PC-9 (cell line): ENCODE results near the gene TENT5C.

ENCODE experiments used
- EZH2 ChIP-seq: fragments of 200-600 bp; sonication (generic); IDR thresholded peaks from 2 replicates; pipeline ENCODE4 v1.8.0; 2017; ENCODE audit warnings: antibody characterized with exemption, low read depth
- TF ChIP-seq, protein P1 (sequence below): fragments of 200-600 bp; sonication (generic); conservative IDR thresholded peaks from 2 replicates; pipeline ENCODE4 v1.6.1; 2017; ENCODE audit warnings: mixed run types, antibody characterized with exemption, mild to moderate bottlenecking, moderate library complexity

DNA sequence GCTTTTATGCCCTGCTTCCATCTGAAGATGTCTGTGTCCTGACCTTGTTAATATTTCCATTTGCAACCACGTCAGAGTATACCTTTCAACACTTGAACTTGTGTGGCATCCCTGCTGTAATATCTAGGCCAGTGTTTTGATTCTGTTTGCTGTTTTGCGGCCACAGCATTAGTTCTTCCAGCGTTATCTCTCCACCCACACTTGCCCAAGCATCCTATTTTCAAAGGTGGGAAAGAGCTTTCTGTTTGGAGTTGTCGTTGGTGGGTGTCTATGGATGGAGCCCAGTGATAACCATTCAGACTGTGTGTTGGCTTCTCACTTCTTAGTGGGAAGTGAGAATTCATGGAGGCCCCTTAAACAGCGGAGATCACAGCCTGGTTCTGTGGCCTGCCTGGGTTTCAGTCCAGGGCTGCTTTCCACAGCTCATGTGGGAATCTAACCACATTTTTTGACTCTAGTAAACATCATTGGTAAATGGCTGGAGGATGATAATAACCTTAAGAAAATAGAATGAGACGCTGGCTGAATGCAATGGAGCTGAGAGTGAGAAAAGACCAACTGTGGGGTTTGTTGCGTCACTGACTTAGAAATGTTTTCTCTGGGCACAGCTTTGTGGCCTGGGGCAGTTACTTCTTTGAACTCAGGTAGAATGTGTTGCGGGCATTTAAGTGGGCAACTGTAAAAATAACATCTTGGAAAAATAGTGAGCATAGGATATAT lies 7.6 kb downstream of the TENT5C start:
- TF ChIP-seq, protein P1, sequence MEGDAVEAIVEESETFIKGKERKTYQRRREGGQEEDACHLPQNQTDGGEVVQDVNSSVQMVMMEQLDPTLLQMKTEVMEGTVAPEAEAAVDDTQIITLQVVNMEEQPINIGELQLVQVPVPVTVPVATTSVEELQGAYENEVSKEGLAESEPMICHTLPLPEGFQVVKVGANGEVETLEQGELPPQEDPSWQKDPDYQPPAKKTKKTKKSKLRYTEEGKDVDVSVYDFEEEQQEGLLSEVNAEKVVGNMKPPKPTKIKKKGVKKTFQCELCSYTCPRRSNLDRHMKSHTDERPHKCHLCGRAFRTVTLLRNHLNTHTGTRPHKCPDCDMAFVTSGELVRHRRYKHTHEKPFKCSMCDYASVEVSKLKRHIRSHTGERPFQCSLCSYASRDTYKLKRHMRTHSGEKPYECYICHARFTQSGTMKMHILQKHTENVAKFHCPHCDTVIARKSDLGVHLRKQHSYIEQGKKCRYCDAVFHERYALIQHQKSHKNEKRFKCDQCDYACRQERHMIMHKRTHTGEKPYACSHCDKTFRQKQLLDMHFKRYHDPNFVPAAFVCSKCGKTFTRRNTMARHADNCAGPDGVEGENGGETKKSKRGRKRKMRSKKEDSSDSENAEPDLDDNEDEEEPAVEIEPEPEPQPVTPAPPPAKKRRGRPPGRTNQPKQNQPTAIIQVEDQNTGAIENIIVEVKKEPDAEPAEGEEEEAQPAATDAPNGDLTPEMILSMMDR, result no peak
- no peak for TF ChIP-seq EZH2
